ENCODE results near the gene DNAJB9.
"Not testable (repeated sequence)": the region's sequence is repeated elsewhere in the genome, so short reads cannot be mapped to it uniquely, and the experiment has no call there.

DNAJB9 gene

DNA sequence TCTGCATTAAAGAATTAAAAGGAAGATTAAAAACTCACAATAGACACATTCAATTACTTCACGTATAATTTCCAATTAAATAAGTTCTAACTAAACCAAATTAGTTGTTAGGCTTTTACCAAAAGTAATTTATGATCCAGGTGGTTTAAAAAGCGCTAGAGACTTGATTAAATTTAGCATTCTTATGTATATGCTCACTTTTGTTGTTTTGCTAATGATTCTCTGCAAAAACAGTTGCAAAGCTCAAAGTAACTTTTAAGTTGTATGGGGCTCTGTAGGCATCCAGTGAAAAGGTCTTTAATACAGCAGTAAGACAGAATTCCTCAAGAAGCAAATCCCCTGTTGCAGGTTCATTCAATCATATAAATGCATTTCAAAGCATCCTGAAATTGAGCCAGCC, 28.2 kb upstream of the DNAJB9 start:
- TF ChIP-seq CTCF (IDR thresholded peaks at IDR 0.05; ENCODE audit: low read depth, low read length) = no peak
- Histone ChIP-seq H3K36me3 (no peaks in the 10 kb centered on the region), H3K27ac (no peak overlapping the region), H3K27me3 (ENCODE audit: insufficient read depth, low read depth, severe bottlenecking) (no peaks in the 10 kb centered on the region), H3K4me3 (ENCODE audit: low read depth, low read length) (no peak overlapping the region), H3K9me3 (ENCODE audit: severe bottlenecking) (no peaks in the 10 kb centered on the region)
- no peak for DNase-seq

DNA sequence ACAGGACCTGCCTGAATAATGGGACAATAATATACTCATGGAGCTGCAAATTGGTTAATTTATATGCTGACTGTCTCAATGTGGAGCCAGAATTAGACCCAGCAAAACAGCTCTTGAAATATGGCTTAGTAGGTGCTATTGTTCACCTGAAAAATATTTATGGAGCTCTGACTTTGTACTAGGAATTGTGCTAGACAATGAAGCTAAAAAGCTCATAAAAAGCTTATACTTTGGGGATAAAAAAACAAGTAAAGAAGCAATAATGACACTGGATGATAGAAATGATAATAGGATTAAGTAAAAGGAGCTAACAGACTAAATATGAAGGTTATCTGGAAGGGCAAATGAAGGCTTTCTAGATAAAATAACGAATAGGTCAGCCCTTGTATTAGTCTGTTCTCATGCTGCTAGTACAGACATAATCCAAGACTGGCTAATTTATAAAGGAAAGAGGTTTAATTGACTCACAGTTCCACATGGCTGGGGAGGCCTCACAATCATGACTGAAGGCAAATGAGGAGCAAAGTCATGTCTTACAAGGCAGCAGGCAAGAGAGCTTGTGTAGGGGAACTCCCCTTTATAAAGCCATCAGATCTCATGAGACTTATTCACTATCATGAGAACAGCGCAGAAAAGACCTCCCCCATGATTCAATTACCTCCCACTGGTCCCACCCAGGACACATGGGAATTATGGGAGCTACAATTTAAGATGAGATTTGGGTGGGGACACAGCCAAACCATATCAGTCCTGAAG, 21.4 kb upstream of the DNAJB9 start:
- not testable (repeated sequence) for H3K27me3 ChIP-seq (ENCODE audit: insufficient read depth, low read depth, severe bottlenecking); DNase-seq; H3K36me3 ChIP-seq; H3K27ac ChIP-seq; H3K4me3 ChIP-seq (ENCODE audit: low read depth, low read length); H3K9me3 ChIP-seq (ENCODE audit: severe bottlenecking)

DNA sequence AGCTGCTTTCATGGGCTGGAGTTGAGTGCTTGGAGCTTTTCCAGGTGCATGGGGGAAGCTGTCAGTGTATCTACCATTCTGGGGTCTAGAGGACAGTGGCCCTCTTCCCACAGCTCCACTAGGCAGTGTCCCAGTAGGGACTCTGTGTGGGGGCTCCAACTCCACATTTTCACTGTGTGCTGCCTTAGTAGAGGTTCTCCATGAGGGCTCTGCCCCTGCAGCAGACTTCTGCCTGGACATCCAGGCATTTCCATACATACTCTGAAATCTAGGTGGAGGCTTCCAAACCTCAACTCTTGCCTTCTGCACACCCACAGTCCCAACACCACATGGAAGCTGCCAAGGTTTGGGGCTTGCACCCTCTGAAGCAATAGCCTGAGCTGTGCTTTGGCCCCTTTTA, 13.0 kb upstream of the DNAJB9 start:
- H3K9me3 ChIP-seq (ENCODE audit: severe bottlenecking); H3K4me3 ChIP-seq (ENCODE audit: low read depth, low read length); DNase-seq; H3K27me3 ChIP-seq (ENCODE audit: insufficient read depth, low read depth, severe bottlenecking); H3K36me3 ChIP-seq; H3K27ac ChIP-seq: not testable (repeated sequence)

DNA sequence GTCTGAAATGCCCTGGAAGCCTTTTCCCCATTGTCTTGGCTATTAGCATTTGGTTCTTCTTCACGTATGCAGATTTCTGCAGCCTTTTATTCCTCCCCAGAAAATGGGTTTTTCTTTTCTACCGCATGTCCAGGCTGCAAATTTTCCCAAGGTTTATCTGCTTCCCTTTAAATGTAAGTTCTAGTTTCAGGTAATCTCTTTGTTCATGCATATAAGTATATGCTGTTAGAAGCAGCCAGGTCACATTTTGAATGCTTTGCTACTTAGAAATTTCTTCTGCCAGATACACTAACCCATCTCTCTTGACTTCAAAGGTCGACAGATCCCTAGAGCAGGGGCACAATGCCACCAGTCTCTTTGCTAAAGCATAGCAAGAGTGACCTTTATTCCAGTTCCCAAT, 12.5 kb upstream of the DNAJB9 start:
- H3K36me3 ChIP-seq = no peaks in the 10 kb centered on the region; the same call in 1 of the 2 replicates
- no peak overlapping the region for H3K4me3 ChIP-seq (ENCODE audit: low read depth, low read length)
- H3K27me3 ChIP-seq (ENCODE audit: insufficient read depth, low read depth, severe bottlenecking) = no peaks in the 10 kb centered on the region
- H3K27ac ChIP-seq = no peak overlapping the region
- no peak for DNase-seq
- no peak for TF ChIP-seq CTCF (IDR thresholded peaks at IDR 0.05; ENCODE audit: low read depth, low read length)
- peaks cover 9% of the 10 kb centered on the region for H3K9me3 ChIP-seq (ENCODE audit: severe bottlenecking)

DNA sequence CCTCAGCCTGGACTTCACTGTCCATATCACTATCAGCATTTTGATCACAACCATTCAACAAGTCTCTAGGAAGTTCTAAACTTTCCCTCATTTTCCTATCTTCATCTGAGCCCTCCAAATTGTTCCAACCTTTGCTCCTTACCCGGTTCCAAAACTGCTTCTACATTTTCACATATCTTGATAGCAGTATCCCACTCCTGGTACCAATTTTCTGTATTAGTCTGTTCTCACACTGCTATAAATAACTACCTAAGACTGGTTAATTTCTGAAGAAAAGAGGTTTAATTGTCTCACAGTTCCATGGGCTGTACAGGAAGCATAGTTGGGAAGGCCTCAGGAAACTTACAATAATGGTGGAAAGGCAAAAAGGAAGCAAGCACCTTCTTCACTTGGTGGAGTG, 12.1 kb upstream of the DNAJB9 start:
- DNase-seq = no peak
- H3K27me3 ChIP-seq (ENCODE audit: insufficient read depth, low read depth, severe bottlenecking) = no peaks in the 10 kb centered on the region
- H3K27ac ChIP-seq = no peak overlapping the region
- TF ChIP-seq CTCF (IDR thresholded peaks at IDR 0.05; ENCODE audit: low read depth, low read length) = no peak
- H3K4me3 ChIP-seq (ENCODE audit: low read depth, low read length) = no peak overlapping the region
- no peaks in the 10 kb centered on the region; the same call in 1 of the 2 replicates for H3K36me3 ChIP-seq
- H3K9me3 ChIP-seq (ENCODE audit: severe bottlenecking) = peaks cover 9% of the 10 kb centered on the region

DNA sequence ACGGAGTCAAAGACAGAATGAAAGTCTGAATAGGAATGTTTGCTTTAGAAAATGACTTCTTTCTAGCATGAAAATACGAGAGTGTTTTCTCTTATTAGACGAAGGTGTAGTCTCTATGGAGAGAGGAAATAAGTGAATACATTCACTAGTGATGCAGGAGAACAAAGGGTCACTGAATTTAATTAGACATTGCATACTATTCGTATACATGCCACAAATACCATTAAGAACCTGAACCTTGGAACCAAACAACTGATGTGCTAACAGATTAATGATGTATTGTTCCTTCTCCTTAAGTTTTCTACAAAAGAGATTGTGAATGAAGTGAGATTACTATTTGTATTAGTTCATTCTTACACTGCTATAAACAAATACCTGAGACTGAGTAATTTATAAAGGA, 10.4 kb upstream of the DNAJB9 start:
- H3K9me3 ChIP-seq (ENCODE audit: severe bottlenecking) = peaks cover 9% of the 10 kb centered on the region
- no peak for TF ChIP-seq CTCF (IDR thresholded peaks at IDR 0.05; ENCODE audit: low read depth, low read length)
- no peak overlapping the region for H3K27ac ChIP-seq
- H3K36me3 ChIP-seq = no peaks in the 10 kb centered on the region; the same call in 1 of the 2 replicates
- no peaks in the 10 kb centered on the region for H3K27me3 ChIP-seq (ENCODE audit: insufficient read depth, low read depth, severe bottlenecking)
- no peak for DNase-seq
- H3K4me3 ChIP-seq (ENCODE audit: low read depth, low read length) = no peak overlapping the region

DNA sequence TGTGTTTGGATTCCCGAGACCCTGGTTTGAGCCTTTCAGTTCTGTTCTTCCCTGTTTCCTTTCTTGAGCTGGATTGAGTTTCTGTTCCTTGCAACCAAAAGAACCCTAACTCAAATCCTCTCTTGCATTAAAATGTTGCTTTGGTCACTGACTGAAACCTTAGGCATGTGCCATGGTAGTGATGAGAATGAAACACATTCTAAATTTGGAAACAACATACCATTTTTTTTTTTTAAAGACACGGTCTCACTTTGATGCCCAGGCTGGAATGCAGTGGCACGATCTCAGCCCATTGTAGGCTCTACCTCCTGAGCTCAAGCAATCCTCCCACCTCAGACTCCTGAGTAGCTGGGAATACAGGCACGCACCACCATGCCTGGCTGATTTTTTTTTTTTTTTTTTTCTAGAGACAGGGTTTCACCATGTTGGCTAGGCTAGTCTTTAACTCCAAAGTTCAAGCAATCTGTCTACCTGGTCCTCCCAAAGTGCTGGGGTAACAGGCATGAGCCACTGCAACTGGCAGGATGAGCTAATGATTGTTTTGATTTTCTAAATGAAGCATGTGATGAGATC, 8.5 kb upstream of the DNAJB9 start:
- TF ChIP-seq CTCF (IDR thresholded peaks at IDR 0.05; ENCODE audit: low read depth, low read length) = no peak
- Histone ChIP-seq H3K36me3 (peaks cover 4% of the 10 kb centered on the region), H3K27me3 (ENCODE audit: insufficient read depth, low read depth, severe bottlenecking) (no peaks in the 10 kb centered on the region), H3K27ac (no peak overlapping the region), H3K9me3 (ENCODE audit: severe bottlenecking) (peaks cover 9% of the 10 kb centered on the region), H3K4me3 (ENCODE audit: low read depth, low read length) (no peak overlapping the region)
- no peak for DNase-seq
